ENCODE measurements around the gene CDH13.

DNA sequence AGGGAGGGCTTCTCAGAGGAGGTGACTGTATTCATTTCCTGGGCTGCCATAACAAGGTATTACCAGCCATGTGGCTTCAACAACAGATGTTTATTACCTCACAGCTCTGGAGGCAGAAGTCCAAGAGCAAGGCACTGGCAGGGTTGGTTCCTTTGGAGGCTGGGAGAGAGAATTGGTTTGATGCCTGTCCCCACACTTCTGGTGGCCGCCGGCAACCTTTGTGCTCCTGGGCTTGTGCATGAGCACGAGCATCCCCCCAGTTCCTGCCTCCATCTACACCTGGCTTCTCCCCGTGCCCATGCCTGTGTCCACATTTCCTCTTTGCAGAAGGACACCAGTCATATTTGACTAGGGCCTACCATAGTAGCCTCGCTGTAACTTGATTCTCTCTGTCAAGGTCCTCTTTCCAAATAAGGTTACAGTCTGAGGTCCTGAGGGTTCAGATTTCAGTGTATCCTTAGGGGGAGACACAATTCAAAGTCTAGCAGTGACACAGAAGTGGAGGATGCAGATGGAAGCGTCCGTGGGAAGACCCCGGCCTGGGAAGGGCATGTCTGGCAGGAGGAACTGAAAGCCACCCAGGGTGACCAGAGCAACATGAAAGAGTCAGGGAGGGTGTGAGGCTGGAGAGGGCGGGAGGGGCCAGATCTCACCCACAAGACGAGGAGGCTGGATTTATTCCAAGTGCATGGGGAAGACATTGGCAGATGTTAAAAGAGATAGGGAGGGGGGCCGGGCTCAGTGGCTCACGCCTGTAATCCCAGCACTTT, 992.8 kb downstream of the CDH13 start:
- TF ChIP-seq POLR2AphosphoS5 (IDR thresholded peaks at IDR 0.05) (no peak), MXI1 (conservative IDR thresholded peaks at IDR 0.05; ENCODE audit: poor library complexity, severe bottlenecking) (no peak)

Data from neural cell (in vitro differentiated cells).